SHP77 treated with DMSO at 0.1 percent for 48 hours (cell line): Measurements from ENCODE around the gene ARHGAP30.
"Not testable (repeated sequence)": the region's sequence is repeated elsewhere in the genome, so short reads cannot be mapped to it uniquely, and the experiment has no call there.

Experiments used
- DNase-seq: peaks from one replicate; lab custom pipeline; 2025; lab: John Stamatoyannopoulos, UW

ARHGAP30 gene

DNA sequence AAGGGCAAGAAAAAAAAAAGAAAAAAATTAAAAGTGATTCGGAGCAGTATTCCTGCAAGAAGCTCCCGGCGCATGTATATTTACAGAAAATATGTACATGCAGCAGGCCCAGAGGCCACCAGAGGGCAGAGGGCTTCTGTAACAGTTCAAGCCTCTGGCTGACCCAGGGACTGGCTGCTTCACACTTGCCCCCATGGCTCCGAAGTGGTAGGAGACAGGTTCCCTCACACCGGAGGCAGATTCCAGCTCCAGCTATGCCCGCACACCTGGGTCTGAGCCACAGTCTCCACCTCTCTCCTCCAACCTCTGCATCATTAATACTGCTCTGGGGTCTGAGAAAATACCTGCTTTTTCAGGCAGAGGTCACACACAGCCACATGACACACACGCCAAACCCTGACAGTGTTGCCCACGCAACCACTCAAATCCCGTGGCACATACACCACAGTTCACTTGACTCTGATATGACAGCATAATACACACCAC lies 2.2 kb upstream of the ARHGAP30 start:
- no peak for DNase-seq

DNA sequence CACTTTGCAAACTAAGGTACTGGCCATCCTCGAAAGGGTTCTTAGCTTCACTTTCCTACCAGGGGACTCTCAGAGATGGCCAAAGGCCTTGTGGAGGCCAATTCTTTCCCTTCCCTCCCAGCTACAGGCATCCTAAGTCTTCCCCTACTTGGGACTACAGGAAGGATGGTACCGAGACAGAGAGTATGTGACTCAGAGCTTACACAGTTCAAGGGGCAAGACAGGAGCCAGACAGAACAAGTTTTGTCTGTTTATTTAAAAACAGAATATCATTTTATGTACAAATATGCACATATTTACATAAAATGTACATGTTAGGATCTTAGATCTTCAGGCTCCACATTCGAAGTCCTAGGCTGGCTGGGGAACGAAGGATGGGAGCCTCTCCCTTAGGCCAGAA lies 1.1 kb upstream of the ARHGAP30 start:
- no peak for DNase-seq

DNA sequence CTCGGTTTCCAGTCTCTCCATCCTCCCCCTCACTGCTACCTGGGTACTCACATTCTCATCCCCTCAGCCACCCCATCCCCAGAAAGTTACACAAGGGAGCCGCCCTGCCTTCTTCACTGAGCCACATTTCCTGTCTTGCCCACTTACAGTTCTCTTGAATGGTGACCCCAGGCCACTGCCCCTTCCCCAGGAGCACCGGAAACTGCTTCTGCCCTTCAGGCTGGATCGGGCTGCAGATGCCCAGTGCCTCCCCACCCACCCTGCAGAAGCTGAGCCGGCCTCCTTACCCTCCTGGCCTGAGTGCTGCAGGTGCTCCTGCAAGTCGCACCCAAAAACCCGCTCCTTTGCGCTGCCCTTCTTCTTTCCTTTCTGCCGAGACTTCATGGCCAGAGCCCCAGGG lies 450 bp downstream of the ARHGAP30 start:
- no peak for DNase-seq

DNA sequence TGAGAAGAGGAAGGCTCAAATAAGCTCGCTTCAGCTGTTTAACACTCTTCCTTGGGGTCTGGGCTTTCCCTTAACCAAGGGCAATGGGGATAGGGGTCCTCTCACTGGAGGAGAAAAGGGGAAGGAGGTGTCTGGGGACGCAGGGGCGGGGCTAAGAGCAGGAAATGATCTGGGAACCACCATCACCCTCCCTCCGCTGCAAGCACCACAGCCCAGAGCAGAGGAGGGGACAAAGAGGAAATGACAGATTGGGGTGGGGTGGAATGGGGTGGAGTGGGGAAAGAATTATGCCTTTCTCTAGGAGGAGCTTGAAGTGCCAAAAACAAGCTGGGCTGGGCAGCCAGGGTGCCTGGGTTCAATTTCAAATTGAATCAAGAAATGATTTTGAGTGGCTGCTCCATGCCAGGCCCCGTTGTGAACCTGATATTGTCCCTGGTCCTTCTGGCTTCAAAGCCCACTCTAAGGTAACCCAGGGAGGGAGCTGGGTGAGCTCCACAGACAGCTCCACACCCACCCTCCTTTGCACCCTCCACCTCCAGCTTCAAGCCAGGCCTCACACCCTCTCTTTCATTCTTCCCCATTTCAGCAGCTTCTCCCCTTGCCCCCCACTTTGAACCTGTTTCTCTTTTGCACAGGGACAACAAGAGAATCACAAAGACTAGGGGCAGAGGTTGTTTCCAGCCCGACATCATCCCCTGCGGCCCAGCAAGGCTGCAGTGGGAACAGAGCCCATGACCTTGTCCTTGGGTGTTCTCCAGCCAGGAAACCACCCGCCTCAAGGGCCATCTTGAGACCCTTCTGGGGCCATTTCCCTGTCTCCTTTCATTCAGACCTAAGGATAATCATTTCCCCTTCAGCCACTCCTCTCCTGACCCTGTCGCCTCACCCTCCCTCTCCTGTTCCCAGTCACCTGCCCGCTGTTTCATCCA lies 1.1 kb downstream of the ARHGAP30 start:
- no peak for DNase-seq

DNA sequence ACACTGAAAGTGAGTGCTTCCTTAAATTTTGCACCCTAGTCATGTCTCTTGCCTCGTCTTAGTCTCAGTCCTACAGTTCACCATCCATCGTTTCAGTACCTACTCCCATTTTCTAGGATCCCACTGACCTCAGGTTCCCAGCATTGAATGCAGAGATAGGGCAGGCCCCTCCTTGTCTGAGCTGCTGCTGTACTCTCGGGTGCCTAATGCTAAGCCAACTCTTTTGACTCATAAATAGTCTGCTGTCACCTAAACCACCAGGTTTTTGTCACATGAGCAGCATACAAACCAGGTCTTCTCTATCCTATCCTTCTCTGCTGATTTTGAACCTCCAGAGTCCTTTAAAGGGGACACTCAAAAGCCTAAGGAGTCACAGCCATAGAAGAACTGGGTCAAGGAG lies 3.0 kb downstream of the ARHGAP30 start:
- no peak for DNase-seq

DNA sequence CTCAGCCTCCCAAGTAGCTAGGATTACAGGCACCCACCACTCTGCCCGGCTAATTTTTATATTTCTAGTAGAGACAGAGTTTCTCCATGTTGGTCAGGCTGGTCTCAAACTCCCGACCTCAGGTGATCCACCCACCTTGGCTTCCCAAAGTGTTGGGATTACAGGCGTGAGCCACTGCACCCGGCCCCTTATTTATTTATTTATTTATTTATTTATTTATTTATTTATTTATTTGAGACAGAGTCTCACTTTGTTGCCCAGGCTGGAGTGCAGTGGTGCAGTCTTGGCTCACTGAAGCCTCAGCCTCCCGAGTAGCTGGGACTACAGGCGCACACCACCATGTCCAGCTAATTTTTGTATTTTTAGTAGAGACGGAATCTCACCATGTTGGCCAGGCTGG lies 4.0 kb downstream of the ARHGAP30 start:
- DNase-seq, result not testable (repeated sequence)

DNA sequence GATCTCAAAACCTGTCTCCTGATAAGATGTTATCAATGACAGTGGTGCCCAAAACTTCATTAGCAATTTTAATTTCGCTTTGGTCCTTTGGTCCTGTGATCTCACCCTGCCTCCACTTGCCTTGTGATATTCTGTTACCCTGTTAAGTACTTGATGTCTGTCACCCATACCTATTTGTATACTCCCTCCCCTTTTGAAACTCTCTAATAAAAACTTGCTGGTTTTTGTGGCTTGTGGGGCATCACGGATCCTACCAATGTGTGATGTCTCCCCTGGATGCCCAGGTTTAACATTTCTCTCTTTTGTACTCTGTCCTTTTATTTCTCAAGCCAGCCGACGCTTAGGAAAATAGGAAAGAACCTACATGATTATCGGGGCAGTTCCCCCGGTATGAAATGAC lies 5.8 kb downstream of the ARHGAP30 start:
- DNase-seq, result not testable (repeated sequence)

DNA sequence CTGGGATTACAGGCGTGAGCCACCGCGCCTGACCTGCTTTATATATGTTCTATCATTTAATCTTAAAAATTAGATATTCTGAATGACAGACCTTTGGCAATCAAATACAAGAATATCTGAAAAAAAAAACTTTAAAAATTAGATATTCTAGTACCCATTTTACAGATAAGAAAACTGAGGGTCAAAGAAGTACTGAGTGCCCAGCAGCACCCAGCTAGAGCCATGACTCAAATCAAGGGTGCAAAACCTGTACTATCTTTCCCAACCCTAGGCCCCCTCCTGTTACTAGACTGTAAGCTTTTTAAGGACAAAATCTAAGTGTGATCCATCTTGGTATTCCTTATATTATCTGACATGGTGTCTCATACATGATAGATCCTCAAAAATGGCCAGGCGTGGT lies 8.3 kb downstream of the ARHGAP30 start:
- no peak for DNase-seq

DNA sequence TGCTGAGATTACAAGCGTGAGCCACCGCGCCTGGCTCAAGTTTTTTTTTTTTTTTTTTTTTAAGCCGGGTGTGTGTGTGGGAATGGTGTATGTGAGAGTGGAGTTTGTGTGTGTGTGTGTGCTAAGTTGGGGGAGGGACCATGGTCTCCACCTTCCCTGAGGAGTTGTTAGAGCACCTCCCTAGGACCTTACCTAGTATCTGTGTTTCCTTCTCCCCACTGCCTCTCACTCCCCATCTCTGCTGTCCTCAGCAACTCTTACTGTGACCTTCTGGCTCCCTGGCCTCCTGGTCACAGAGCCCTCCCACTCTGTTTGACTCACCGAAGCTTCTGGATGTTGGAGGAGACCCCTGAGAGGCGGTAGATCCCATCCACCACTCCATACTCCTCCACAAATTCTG lies 10.4 kb downstream of the ARHGAP30 start:
- no peak for DNase-seq

DNA sequence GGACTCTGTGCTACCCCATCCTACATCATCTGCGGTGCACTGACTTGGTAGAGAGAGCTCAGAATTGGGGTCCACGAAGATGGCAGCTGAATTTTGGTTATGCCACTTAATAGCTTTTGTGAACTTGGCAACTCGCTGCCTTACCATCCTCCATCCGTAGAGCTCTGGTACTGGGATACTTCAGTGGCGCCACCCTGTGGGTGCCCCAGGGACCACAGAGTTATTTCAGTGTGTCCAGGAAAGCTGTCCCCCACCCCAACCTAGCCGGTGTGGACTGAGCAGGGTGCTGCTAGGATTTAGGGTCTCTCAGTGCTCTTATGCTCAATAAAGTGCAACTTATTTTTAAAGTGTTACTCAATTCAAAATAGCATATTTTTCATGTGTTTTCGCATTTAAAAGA lies 14.9 kb downstream of the ARHGAP30 start:
- DNase-seq, result no peak

DNA sequence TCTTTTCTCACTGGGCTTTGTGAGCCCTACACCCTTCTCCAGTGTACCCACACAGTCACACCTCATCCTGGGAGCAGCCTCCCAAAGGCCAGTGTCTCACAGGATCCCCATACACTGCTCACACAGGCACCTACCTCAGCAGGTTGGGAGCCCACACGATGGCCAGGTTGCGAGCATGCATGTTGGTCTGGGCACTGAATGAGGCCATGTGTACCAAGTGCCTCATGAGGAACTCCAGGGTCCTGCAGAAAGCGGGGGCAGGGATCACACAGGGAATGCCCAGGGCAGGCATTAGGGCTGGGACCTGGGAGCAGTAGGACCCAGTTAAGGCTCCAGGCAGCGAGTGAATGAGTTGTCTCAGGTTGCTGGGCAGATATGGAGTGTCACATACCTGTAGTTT lies 15.5 kb downstream of the ARHGAP30 start:
- no peak for DNase-seq

DNA sequence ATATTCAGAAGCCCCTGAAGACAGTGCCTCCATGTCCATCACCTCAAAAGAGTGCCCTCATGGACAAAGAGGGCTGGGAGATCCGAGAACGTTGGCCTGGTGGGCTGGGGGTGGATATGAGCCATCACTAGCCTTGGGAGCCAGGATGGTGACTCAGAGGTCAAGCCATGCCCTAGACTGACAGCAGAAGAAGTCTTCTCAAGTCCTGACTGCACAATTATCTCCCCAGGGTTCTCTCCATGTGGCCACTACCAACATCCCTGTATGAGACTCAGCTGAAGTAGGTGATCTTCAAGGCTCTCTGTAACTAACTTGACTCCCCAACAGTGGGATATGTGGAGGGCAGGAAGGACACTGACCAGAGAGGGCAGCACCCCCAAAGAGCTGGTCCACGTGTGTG lies 16.8 kb downstream of the ARHGAP30 start:
- no peak for DNase-seq

DNA sequence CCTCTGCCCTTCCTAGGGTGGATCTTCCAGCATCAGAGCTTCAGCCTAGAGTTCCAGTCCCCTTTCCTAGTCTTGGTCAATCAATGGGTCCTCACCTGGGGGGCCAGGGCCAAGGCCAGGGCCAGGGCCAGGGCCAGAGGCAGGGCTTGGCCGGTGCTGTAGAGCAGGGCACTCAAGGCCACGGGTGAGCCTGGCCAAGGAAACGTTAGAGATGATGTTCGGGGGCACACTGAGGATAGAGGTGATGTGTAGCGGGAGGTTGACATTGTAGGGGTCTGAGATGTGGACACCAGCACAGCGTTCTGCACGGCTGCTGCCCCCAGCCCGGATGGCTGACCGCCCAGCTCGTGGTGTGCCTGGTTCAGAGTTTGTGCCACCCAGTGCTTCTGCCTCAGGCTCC lies 18.5 kb downstream of the ARHGAP30 start:
- no peak for DNase-seq

DNA sequence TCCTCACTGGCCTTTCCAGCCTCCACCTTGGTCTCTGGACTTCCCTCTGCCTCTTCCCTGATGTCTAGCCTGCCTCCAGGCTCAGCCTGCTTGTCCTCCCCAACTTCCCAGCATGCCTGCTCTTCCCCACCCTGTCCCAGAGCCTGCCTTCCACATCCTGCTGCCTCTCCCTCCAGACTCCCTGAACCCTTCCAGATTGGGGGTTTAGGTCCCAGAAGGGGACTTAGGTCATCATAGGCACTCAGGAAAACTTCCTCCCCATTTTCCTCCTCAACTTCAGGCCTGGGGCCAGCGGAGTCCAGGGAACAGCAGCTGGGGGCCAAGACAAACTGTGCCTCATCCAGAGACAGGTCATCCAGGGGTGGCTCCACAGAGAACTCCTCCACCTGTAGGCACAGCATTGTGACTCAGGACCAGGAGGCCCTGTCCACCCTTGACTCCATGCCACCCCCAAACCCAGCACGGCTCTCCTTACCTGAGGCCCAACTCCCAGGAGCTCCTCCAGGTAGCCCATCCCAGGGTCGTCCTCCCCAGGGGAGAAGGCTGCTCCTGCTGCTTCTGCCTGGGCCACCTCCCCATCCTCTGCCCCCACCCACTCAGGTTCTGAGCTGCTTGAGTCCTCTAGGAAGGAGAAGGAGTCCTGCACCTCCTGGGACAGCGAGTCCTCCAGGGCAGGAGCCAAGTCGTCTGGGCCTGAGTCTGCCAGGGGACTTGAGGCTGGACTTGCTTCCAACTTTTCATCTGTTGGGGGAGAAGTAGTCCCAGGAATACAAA lies 20.6 kb downstream of the ARHGAP30 start:
- DNase-seq, result no peak

DNA sequence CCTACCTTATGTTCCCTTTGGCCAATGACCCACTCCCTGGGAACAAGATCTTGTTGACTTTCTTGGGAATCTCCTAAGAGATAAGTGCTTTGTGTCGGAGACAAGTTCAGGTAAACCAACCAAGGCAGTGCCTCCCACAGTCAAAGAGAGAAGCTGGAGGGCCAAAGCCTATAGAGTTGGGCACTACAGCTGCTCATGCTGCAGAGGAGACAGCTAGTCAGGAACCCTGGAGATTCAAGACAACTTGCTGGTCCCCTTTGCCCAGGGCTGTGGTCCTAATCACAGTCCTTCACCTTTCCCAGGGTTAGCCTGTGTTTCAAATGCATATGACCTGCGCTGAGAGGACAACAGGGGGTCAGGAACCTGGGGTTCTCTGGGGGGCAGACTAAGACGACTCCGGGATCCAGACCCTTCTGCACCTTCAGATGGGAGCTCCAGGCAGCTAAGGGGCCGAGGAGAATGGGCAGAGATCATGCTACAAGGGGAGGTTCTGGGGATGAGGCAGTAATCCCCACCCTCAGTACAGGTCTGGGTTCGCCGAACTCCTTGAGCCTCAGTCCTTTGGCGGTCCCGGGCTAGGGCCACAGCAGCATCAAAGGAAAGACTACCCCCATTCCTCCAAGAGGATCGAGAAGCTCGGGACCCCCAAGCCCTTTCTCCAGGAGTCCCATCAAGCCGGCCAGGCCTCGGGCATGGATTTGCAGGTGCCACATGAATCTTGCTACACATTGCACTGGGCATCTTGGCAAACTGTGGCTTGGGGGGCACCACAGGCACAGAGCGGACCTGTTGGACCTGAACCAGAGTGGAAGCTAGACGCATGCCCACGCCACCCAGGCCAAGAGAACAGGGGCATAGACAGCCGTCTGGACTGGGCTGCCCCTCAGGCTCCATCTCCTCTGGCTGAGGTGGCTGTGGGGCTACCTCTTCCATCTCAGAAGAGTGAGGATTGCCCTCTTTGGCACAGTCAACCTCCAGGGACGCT lies 22.0 kb downstream of the ARHGAP30 start:
- no peak for DNase-seq

DNA sequence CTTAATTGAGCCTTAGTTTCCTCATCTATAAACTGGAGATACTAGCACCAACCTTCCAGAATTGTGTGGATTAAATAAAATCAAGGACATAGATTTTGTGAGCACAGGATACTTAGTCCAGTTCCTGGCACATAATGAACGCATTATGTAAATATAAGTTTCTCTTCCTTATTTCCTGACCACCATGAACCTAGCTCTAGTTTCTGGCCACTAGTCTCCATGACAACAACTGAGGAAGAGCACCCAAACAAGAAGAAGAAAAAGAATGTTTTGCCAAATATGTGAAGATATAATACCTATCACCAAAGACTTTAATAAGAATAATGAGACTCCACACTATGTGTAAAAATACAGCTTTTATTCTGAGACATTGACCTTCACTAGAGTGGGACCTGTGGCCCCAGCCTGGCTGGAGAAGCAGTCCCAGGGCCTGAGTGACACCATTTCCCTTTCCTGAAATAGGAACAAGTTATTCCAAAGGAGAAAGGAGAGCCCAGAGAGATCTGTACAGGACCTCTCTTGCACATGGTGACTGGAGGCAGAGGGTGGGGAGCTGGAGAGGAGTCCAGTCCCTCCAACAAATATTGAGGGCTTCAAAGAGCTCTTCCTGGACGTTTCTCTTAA lies 23.0 kb downstream of the ARHGAP30 start:
- DNase-seq, result no peak

DNA sequence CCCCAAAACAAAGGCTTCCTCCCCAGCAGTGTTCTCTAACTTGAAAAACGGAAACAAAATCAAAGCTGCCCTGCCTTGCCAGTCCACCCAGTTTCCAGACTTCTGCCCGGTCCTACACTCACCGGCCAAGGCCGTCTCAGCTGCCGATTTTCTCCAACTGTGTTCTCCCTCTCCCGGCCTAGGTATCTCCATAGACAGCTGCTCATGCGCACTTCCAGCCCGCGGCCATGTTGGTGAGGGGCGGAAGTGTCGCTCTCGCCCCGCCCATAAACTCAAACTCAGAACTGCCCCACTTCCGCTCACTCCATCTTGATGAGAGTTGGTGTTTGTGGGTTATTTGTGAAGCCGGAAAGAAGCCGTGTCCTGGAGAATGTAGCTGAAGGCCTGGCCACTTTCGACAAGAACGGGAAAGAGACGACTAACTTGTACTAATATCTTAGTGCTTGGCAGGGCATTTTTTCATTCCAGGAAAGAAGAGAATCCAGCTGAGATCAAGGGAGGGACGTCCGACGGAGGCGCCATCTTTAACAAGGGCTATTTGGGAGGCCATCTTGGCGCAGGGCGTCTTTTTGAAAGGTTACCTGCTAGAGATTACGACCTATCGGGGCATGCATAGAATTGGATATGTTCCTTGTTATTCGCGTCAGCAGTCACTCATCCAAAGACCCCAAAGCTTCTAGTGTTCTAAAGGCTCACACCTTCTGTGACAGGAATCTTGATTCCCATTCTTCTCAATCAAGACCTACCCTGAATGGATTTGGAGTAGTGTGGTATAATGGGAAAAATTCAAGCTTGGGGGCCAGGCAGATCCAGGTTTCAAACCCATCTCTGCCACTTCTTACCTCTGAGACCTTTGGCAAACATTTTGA lies 23.7 kb downstream of the ARHGAP30 start, which contains the start of gene USF1:
Gene USF1, minus strand, starts transcription at position 242 of the 869 bp plus-strand sequence. CDS start 2,702 bp downstream, outside the sequence.
- DNase-seq, result peak; percentile 97

DNA sequence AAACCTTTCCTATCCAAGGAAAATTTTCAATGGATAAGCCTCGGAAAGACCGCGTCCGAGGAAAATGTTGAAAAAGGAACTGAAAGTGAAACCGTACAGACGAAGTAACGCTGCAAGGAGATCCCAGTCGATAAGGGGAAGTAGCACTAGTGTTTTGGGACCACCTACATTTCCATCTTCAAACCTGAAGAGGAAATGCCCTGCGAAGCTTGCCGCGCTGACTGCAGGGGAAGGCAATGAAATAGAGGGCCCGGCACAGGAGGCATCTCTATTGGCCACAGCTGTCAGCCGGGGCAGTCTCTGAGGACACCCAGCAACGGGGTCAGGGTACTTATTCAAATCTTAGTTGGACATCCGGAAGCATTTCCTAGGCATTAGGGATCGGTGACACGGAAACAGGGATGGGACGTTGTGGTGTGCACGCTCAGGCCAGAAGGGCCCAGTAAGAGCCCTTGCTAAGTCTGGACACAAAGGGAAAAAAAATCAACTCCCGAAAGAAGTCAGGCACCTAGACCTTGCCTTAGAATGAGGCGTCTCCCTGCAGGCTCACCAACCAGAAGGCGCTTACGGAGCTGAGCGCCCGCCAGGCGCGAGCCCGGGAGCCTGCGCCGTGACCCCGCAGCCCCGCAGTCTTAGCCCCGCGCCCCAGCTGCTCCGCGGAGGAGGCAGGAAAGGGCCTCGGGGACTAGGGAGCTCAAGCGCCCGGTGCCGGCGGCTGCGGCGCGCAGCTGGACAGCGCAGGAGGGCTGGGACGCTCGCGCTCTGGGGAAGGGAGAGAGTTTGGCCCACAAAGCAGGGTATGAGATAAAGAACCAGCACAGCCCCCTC lies 24.6 kb downstream of the ARHGAP30 start:
- DNase-seq, result peak; percentile 69

DNA sequence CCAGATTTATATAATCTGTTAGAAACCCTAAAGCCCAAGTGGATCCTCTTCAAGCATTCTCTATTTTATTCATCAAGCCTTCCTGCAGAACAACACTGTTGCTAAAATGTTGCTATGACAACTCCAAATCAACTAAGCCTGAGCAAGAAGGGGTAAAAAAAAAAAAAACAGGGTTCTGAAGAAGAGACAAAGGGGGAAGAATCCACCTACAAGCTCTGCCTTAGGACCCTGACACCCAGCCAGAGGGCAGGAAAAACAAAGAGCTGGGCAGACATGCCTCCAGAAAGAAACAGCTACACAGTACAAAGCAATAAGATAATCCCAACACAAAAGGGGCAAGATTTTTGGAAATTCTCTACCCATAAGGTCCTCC lies 25.2 kb downstream of the ARHGAP30 start:
- no peak for DNase-seq
